Fibroblast of lung (primary cell): ENCODE data around the gene PIGZ. TPM values are rescaled to one million over a fixed set of nuclear protein-coding genes. Genes with fewer than 3 reads are reported as not detected.

Experiments
- DNase-seq, 2 donors: peaks; one replicate each; pipeline versions ENCODE4 v3.0.0 to v3.0.0-alpha.2; 2010; ENCODE audit warnings: low read depth in 2 of 2
- H2AFZ ChIP-seq: 2 replicates; pipeline ENCODE4 v1.5.1; 2012; ENCODE audit warnings: low read length, control low read depth, inconsistent platforms
- H3K27ac ChIP-seq: 2 replicates; pipeline ENCODE4 v1.5.1; 2011; ENCODE audit warnings: low read length, control low read depth; ENCODE audit not compliant: insufficient read depth
- H3K27me3 ChIP-seq: 2 replicates; pipeline ENCODE4 v1.5.1; 2011; ENCODE audit warnings: mild to moderate bottlenecking, low read length; ENCODE audit not compliant: control insufficient read depth, insufficient read depth
- H3K36me3 ChIP-seq: 2 replicates; pipeline ENCODE4 v1.5.1; 2011; ENCODE audit warnings: low read length; ENCODE audit not compliant: control insufficient read depth, insufficient read depth
- H3K4me1 ChIP-seq: 2 replicates; pipeline ENCODE4 v1.5.1; 2011; ENCODE audit warnings: low read length; ENCODE audit not compliant: control insufficient read depth, insufficient read depth; ENCODE audit errors: extremely low read depth
- H3K4me2 ChIP-seq: 2 replicates; pipeline ENCODE4 v1.5.1; 2011; ENCODE audit warnings: low read length, control low read depth; ENCODE audit not compliant: insufficient read depth; ENCODE audit errors: extremely low read depth
- H3K4me3 ChIP-seq, 4 experiments: fragments of 200-600 bp in 1 of 4; sonication (generic) in 1 of 4; replicated peaks in 1 of 4; 2 replicates each; pipeline ENCODE4 v1.5.1; 2011 to 2016; ENCODE audit warnings: low read length in 4 of 4, low read depth in 3 of 4, mild to moderate bottlenecking in 3 of 4, control low read depth in 2 of 4, inconsistent platforms in 1 of 4, mixed read lengths in 1 of 4; ENCODE audit not compliant: insufficient read depth in 1 of 4; ENCODE audit errors: control extremely low read depth in 1 of 4
- H3K79me2 ChIP-seq: 2 replicates; pipeline ENCODE4 v1.5.1; 2012; ENCODE audit warnings: mild to moderate bottlenecking, low read length, inconsistent platforms; ENCODE audit not compliant: control insufficient read depth, insufficient read depth
- H3K9ac ChIP-seq: 2 replicates; pipeline ENCODE4 v1.5.1; 2011; ENCODE audit warnings: mild to moderate bottlenecking, low read length, control low read depth; ENCODE audit not compliant: insufficient read depth
- H3K9me3 ChIP-seq: 2 replicates; pipeline ENCODE4 v1.5.1; 2012; ENCODE audit warnings: low read depth, low read length; ENCODE audit not compliant: control insufficient read depth, insufficient read depth
- H4K20me1 ChIP-seq: 2 replicates; pipeline ENCODE4 v1.5.1; 2011; ENCODE audit warnings: low read length; ENCODE audit not compliant: control insufficient read depth, insufficient read depth; ENCODE audit errors: extremely low read depth
- EZH2 ChIP-seq: IDR thresholded peaks from 2 replicates; pipeline ENCODE4 v1.5.1; 2012; ENCODE audit warnings: low read length, control low read depth, mild to moderate bottlenecking; ENCODE audit errors: missing control alignments
- polyA plus RNA-seq, 2 donors: library from polyadenylated mRNA; depleted of rRNA in 1 of 2; stranded (reverse) in 1 of 2; unstranded in 1 of 2; fragments of >200 nt; gene quantifications; 2 replicates each; pipeline ENCODE4 v1.2.1, GENCODE V29; 2011 to 2012; ENCODE audit warnings: missing spikeins in 1 of 2
- total RNA-seq: library from RNA; depleted of rRNA; stranded (reverse); fragments of >200 nt; gene quantifications from 2 replicates; pipeline ENCODE4 v1.2.1, GENCODE V29; 2014
- TF ChIP-seq, protein P1 (sequence below), 2 donors: IDR thresholded peaks in 1 of 2; conservative IDR thresholded peaks in 1 of 2; 1 replicate in 1 of 2; 2 replicates in 1 of 2; pipeline ENCODE4 v1.5.1; 2011 to 2012; ENCODE audit warnings: low read length in 2 of 2, control low read depth in 1 of 2, inconsistent platforms in 1 of 2, low read depth in 1 of 2, mild to moderate bottlenecking in 1 of 2

PIGZ gene
- total and polyA plus RNA-seq, 2 donors (not counting 1 experiment from before 2014, with no cell fraction given), result 0.66 to 2.0 TPM

- Histone ChIP-seq H3K4me1 (no peaks in the 10 kb centered on the region), H3K27ac (no peak overlapping the region), H2AFZ (peak overlapping the region; percentile 47), H3K27me3 (no peaks in the 10 kb centered on the region), H3K36me3 (no peaks in the 10 kb centered on the region), H3K4me3 (peak overlapping the region; percentile 23 to 61 (median 46)), H4K20me1 (no peaks in the 10 kb centered on the region), H3K4me2 (peak overlapping the region; percentile 57), H3K79me2 (no peaks in the 10 kb centered on the region), H3K9ac (peak overlapping the region; percentile 57), H3K9me3 (no peaks in the 10 kb centered on the region)
- TF ChIP-seq, protein P1, sequence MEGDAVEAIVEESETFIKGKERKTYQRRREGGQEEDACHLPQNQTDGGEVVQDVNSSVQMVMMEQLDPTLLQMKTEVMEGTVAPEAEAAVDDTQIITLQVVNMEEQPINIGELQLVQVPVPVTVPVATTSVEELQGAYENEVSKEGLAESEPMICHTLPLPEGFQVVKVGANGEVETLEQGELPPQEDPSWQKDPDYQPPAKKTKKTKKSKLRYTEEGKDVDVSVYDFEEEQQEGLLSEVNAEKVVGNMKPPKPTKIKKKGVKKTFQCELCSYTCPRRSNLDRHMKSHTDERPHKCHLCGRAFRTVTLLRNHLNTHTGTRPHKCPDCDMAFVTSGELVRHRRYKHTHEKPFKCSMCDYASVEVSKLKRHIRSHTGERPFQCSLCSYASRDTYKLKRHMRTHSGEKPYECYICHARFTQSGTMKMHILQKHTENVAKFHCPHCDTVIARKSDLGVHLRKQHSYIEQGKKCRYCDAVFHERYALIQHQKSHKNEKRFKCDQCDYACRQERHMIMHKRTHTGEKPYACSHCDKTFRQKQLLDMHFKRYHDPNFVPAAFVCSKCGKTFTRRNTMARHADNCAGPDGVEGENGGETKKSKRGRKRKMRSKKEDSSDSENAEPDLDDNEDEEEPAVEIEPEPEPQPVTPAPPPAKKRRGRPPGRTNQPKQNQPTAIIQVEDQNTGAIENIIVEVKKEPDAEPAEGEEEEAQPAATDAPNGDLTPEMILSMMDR (conservative IDR thresholded peaks at IDR 0.05 in 1 of 2, IDR thresholded peaks at IDR 0.05 in 1 of 2; ENCODE audit: low read depth in 1 of 2, low read length in 2 of 2), result no peak
- TF ChIP-seq EZH2, result no peak
- DNase-seq, result peak in 1 of 2 donors; percentile 17
Measured at GRCh38 chr3:197003461-197004385, 35.1 kb upstream of the PIGZ start.

GRCh38 chr3:197002701-197003454, 34.2 kb upstream of the PIGZ start:
- Histone ChIP-seq H3K36me3 (no peaks in the 10 kb centered on the region), H3K79me2 (no peaks in the 10 kb centered on the region), H3K4me2 (peak overlapping the region; percentile 80), H3K4me1 (no peaks in the 10 kb centered on the region), H4K20me1 (no peaks in the 10 kb centered on the region), H3K27me3 (no peaks in the 10 kb centered on the region), H3K4me3 (peak overlapping the region in 3 of 4 experiments; percentile 38 to 61 (median 46)), H2AFZ (peak overlapping the region; percentile 60), H3K9ac (peak overlapping the region; percentile 59), H3K27ac (no peak overlapping the region), H3K9me3 (no peaks in the 10 kb centered on the region)
- DNase-seq, result peak; percentile 62 to 66
- TF ChIP-seq, protein P1 (conservative IDR thresholded peaks at IDR 0.05 in 1 of 2, IDR thresholded peaks at IDR 0.05 in 1 of 2; ENCODE audit: low read depth in 1 of 2, low read length in 2 of 2), result peak; percentile 36 to 49
- TF ChIP-seq EZH2, result no peak
